Fibroblast of the aortic adventitia (primary cell): ENCODE measurements around the gene RUFY2. TPM values are rescaled to one million over a fixed set of nuclear protein-coding genes. Genes with fewer than 3 reads are reported as not detected.

ENCODE experiments used
- DNase-seq: peaks from one replicate; pipeline ENCODE4 v3.0.0-alpha.2; 2010; ENCODE audit warnings: low read depth
- H3K4me3 ChIP-seq: 2 replicates; pipeline ENCODE4 v1.5.1; 2011; ENCODE audit warnings: low read depth, mild to moderate bottlenecking, control low read depth, low read length, moderate library complexity
- total RNA-seq: library from RNA; depleted of rRNA; stranded (reverse); fragments of >200 nt; gene quantifications from 2 replicates; pipeline ENCODE4 v1.2.3, GENCODE V29; 2012; ENCODE audit warnings: low replicate concordance
- TF ChIP-seq, protein P1 (sequence below): IDR thresholded peaks from 2 replicates; pipeline ENCODE4 v1.5.1; 2011; ENCODE audit warnings: mild to moderate bottlenecking, low read length, control low read depth, inconsistent platforms; ENCODE audit not compliant: insufficient read depth

The RUFY2 gene
- total RNA-seq, 1 donor = 37.3 TPM

DNA sequence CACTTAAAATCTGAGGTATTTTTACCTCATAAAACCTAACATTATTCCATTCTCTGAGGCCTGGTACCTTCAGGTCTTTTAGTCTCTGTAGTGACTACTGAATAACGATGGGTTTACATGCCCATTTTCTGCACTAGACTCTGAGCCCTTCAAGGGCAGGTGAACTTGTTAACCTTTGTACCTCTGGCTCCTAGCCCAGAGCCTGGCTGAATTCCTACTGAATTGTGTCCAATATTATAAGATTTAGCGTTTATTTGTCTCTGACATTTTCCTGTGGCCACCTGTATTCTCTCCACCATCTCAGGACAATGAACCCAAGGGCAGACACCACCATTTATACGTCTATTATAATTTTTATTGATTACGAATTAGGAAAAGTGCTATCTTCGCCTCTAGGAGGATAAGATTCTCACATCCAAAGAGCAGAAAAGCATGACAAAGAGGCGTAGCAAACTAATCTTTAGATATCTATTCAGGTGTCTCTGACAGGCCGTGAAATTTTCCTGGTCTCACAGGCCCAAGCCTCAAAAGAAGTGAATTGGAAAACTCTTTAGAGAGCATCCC is 103.1 kb downstream of the RUFY2 start:
- no peak overlapping the region for H3K4me3 ChIP-seq
- TF ChIP-seq, protein P1, sequence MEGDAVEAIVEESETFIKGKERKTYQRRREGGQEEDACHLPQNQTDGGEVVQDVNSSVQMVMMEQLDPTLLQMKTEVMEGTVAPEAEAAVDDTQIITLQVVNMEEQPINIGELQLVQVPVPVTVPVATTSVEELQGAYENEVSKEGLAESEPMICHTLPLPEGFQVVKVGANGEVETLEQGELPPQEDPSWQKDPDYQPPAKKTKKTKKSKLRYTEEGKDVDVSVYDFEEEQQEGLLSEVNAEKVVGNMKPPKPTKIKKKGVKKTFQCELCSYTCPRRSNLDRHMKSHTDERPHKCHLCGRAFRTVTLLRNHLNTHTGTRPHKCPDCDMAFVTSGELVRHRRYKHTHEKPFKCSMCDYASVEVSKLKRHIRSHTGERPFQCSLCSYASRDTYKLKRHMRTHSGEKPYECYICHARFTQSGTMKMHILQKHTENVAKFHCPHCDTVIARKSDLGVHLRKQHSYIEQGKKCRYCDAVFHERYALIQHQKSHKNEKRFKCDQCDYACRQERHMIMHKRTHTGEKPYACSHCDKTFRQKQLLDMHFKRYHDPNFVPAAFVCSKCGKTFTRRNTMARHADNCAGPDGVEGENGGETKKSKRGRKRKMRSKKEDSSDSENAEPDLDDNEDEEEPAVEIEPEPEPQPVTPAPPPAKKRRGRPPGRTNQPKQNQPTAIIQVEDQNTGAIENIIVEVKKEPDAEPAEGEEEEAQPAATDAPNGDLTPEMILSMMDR = no peak
- DNase-seq = no peak

DNA sequence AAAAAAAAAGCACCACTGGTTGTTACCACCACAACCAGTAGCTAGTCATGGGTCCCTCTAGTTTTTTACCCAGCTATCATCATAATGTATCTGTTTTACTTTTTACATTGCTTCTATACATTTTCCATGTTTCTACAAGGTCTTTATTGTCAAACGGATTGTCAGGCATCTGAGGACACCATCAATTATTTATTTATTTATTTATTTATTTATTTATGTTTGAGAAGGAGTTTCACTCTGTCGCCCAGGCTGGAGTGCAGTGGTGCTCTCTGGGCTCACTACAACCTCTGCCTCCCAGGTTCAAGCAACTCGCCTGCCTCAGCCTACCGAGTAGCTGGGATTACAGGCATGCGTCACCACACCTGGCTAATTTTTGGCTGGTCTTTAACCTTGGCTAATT is 104.2 kb downstream of the RUFY2 start:
- DNase-seq = no peak
- H3K4me3 ChIP-seq = no peak overlapping the region
- TF ChIP-seq, protein P1 = no peak

DNA sequence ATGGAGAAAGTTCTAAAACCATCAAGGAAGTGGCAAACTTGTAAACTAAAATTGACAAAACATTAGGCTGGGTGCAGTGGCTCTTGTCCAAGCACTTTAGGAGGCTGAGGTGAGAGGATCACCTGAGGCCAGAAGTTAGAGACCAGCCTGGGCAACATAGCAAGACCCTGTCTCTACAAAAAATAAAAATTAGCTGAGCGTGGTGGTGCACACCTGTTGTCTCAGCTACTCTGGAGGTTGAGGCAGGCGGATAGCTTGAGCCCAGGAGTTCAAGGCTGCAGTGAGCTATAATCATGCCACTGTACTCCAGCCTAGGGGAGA is 104.6 kb downstream of the RUFY2 start:
- TF ChIP-seq, protein P1 = no peak
- H3K4me3 ChIP-seq = no peak overlapping the region
- DNase-seq = no peak

DNA sequence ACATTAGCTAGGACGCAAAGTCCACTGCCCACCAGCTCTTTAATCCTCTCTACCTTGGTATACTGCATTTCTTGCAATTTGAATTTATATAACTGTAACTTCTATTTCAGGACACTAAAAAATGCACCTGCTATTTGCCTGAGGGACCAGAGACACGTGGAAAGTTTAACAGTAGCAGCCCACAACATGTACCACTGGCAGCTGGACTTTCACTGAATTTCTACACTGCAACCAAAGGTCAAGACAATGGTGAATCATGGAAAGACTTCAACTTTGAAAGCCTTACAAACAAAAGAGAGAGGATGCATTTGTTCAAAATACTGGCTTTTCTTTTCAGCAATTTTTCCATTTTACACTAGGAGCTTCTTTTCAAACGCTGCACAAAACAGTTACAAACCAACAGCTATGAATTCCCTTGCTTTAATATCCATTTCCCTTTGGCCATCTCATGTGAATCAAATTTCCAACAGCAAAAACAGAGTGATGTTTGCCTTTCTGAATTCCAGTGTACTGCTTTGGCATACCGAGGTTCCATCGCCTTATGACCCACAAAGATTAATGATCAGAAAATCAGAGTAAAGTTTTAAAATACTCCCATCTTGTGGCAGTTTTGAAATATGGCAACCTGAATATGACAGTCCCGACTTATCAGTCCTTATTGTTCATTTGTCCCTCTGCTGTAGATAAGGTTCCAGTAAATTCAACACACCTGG is 105.1 kb downstream of the RUFY2 start:
- peak; percentile 77 for DNase-seq
- TF ChIP-seq, protein P1 = peak; percentile 48
- H3K4me3 ChIP-seq = no peak overlapping the region

DNA sequence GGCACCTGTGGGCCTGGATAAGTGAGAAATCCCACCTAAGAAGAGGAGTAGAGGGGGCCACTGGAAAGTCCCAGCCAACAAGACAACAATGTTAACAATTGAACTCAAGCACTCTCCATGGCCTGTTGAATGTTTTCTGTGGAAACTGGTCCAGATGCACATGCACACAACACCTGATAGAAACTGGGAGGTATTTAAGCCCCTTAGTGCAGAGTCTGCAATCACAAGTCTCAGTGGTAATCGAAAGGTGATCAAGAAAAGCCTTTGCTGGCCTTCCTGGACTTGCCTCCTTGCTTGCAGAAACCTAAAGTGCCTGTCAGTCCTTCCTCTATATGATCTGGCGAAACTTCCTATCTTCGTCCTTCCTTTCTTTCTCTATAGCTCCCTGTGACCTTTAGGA is 105.8 kb downstream of the RUFY2 start:
- TF ChIP-seq, protein P1 = no peak
- H3K4me3 ChIP-seq = no peak overlapping the region
- DNase-seq = no peak

DNA sequence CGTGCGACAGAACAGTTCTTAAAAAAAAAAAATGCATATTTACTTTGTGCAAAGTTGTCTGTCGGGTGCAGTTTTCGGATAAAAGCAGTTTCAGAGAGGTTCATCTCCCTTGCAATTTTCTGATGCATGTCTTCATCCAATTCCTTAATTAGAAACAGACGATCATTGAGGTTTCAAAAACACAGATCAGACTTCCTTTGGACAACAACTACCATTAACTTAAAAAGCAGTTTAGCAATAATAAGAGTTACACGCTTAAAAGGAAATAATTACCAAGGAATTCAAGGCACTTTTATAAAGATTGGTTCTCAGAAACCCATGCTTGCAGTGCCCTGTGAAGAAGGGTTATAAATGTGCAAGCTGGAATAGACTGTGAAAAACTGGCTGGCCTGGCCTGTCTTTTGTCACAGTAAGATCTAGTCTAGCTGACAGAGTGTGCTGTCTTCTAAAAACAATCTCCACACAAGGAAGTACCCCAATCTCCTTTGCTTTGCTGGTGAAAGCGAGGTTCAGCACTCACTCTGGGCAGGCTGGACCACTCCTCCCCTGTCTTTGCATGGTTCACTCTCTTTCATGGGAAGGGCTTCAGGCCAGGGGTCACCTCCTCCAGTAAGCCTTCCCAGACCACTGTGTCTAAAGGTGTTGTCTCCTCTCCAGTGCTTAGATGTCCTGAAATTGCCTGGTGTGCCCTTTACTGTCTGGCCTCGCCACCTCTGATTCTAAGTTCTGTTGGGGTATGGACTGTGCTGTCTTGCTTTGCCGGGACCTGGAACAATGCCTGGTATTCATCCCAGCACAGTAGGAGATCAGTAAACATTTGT is 110.0 kb downstream of the RUFY2 start:
- TF ChIP-seq, protein P1 = no peak
- no peak overlapping the region for H3K4me3 ChIP-seq
- DNase-seq = peak; percentile 30

Other genes with a start within 250 kb of the RUFY2 start
- not detected in 2 replicates for gene ATOH7, start 175.2 kb downstream of the RUFY2 start, total RNA-seq
- 16.7 and 20.9 TPM in 2 replicates for gene HNRNPH3, start 75.2 kb downstream of the RUFY2 start, total RNA-seq
- gene PBLD, start 74.3 kb downstream of the RUFY2 start, total RNA-seq = 6.6 and 10.8 TPM in 2 replicates
- gene DNA2, start 64.7 kb upstream of the RUFY2 start, total RNA-seq = 10.0 and 15.2 TPM in 2 replicates
- 26.8 and 29.7 TPM in 2 replicates for gene SLC25A16, start 120.2 kb upstream of the RUFY2 start, total RNA-seq
- 3.3 and 9.3 TPM in 2 replicates for gene TET1, start 153.1 kb upstream of the RUFY2 start, total RNA-seq